HCT116 (cell line): ENCODE data around the gene CRAT.

Experiments used
- CEBPB ChIP-seq: IDR thresholded peaks from 2 replicates; pipeline ENCODE4 v1.6.1; 2012; ENCODE audit warnings: low read depth
- CTCF ChIP-seq, 3 experiments: fragments of 200-600 bp in 1 of 3; sonication (generic) in 1 of 3; IDR thresholded peaks in 2 of 3; conservative IDR thresholded peaks in 1 of 3; 2 replicates each; pipeline ENCODE4 v1.5.1; 2012 to 2017; ENCODE audit warnings: low read depth in 2 of 3, low read length in 2 of 3, antibody characterized with exemption in 1 of 3, borderline replicate concordance in 1 of 3, control low read depth in 1 of 3, mild to moderate bottlenecking in 1 of 3, mixed read lengths in 1 of 3, mixed run types in 1 of 3, moderate library complexity in 1 of 3; ENCODE audit not compliant: insufficient read depth in 1 of 3
- ELF1 ChIP-seq: IDR thresholded peaks from 2 replicates; pipeline ENCODE4 v1.6.1; 2012; ENCODE audit warnings: low read depth, borderline replicate concordance
- EZH2 ChIP-seq: fragments of 200-600 bp; sonication (generic); IDR thresholded peaks from 2 replicates; pipeline ENCODE4 v1.6.1; 2017; ENCODE audit warnings: antibody characterized with exemption, mixed run types
- EZH2phosphoT487 ChIP-seq: fragments of 200-600 bp; IDR thresholded peaks from 2 replicates; pipeline ENCODE4 v1.6.1; 2018; ENCODE audit warnings: antibody characterized with exemption, borderline replicate concordance
- POLR2A ChIP-seq: IDR thresholded peaks from 2 replicates; pipeline ENCODE4 v1.7.0; 2011; ENCODE audit warnings: borderline replicate concordance; ENCODE audit not compliant: insufficient read depth, insufficient read length; ENCODE audit errors: extremely low read depth
- POLR2AphosphoS5 ChIP-seq: IDR thresholded peaks from 2 replicates; pipeline ENCODE4 v1.6.1; 2011; ENCODE audit warnings: mild to moderate bottlenecking, low read depth, low read length, moderate library complexity
- RAD21 ChIP-seq: IDR thresholded peaks from 2 replicates; pipeline ENCODE4 v1.6.1; 2012; ENCODE audit warnings: low read depth, mild to moderate bottlenecking
- SP1 ChIP-seq: IDR thresholded peaks from 2 replicates; pipeline ENCODE4 v1.6.1; 2012; ENCODE audit warnings: low read depth
- YY1 ChIP-seq: IDR thresholded peaks from 2 replicates; pipeline ENCODE4 v1.6.1; 2011; ENCODE audit warnings: low read length, low read depth, moderate library complexity, mild to moderate bottlenecking; ENCODE audit not compliant: insufficient replicate concordance; ENCODE audit errors: extremely low read depth

- TF ChIP-seq POLR2A (no peak), CTCF (IDR thresholded peaks at IDR 0.05 in 2 of 3, conservative IDR thresholded peaks at IDR 0.05 in 1 of 3; ENCODE audit: borderline replicate concordance in 1 of 3, insufficient read depth in 1 of 3, low read depth in 2 of 3, low read length in 2 of 3) (no peak), EZH2 (no peak), CEBPB (no peak), POLR2AphosphoS5 (no peak), YY1 (no peak), SP1 (no peak), RAD21 (no peak), EZH2phosphoT487 (no peak), ELF1 (no peak)
Measured at GRCh38 chr9:129095908-129096307, 14.7 kb downstream of the CRAT start.
